Peyer's patch (tissue), 4 donors: ENCODE results near the gene HEMGN. TPM values are rescaled to one million over a fixed set of nuclear protein-coding genes. Genes with fewer than 3 reads are reported as not detected.
"Not testable (repeated sequence)": the region's sequence is repeated elsewhere in the genome, so short reads cannot be mapped to it uniquely, and the experiment has no call there.

Source experiments
- DNase-seq, 3 donors: peaks; one replicate each; pipeline ENCODE4 v3.0.0-alpha.2; 2017 to 2019
- H3K27ac ChIP-seq, 4 donors: fragments of 200-600 bp; sonication (generic); one replicate each; pipeline ENCODE4 v1.5.1; 2016 to 2019
- H3K27me3 ChIP-seq, 2 donors: fragments of 200-600 bp; sonication (generic); one replicate each; pipeline ENCODE4 v1.5.1; 2019
- H3K36me3 ChIP-seq, 3 donors: fragments of 200-600 bp; sonication (generic); one replicate each; pipeline ENCODE4 v1.5.1; 2016 to 2019
- H3K4me1 ChIP-seq, 4 donors: fragments of 200-600 bp; sonication (generic); one replicate each; pipeline ENCODE4 v1.5.1; 2016 to 2019
- H3K4me3 ChIP-seq, 4 donors: fragments of 200-600 bp; sonication (generic); 1 replicate in 3 of 4; 2 replicates in 1 of 4; pipeline ENCODE4 v1.5.1; 2016 to 2019; ENCODE audit warnings: mild to moderate bottlenecking in 1 of 4
- H3K9me3 ChIP-seq, 4 donors: fragments of 200-600 bp; sonication (generic); one replicate each; pipeline ENCODE4 v1.5.1; 2016 to 2019; ENCODE audit warnings: mild to moderate bottlenecking in 1 of 4
- CTCF ChIP-seq, 6 experiments: fragments of 450-650 bp in 4 of 6; fragments of 200-600 bp in 2 of 6; sonication (generic) in 1 of 6; IDR thresholded peaks; one replicate each; pipeline ENCODE4 v1.5.1; 2017 to 2019; ENCODE audit warnings: antibody characterized with exemption in 6 of 6, mild to moderate bottlenecking in 3 of 6, moderate library complexity in 1 of 6
- POLR2A ChIP-seq, 2 donors: fragments of 450-650 bp; IDR thresholded peaks; one replicate each; pipeline ENCODE4 v1.5.1; 2017; ENCODE audit warnings: antibody characterized with exemption in 2 of 2, mild to moderate bottlenecking in 2 of 2, moderate library complexity in 2 of 2
- total RNA-seq, 4 donors: library from RNA; depleted of rRNA; stranded (reverse); fragments of >200 nt; gene quantifications; one replicate each; pipeline ENCODE4 v1.1.0, GENCODE V29; 2016

Gene HEMGN
- total RNA-seq, 4 donors from 2014 or later: not detected

DNA sequence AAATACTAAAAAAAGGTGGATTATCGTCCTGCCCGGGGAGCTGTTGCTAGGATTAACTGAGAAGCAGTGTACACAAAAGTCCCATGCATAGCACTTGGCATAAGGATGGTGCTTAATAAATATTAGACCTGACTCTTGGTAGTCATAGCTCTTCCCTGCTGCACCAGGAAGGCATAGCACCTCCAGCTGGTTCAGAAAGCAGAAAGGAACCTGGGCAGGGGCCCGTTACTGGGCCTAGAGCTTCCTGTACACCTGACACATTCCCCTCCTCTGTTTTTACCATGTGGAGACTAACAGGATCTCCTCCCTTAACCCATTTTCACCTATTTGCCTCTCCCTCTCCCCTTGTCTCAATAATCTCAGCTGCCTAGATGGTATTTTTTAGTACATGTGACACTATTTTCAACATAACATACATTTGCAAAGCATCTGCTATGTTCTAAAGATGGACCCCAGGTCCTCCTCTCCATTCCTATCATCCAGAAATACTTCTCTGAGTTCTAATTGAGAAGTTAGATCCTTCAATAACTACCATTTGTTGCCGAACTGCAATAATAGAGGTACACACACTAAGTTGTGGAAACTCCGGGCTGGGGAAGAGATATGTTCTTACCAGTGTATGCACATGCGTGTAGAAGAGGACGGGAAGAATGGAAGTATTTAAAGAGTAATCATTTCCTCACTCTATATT, 42.0 kb upstream of the HEMGN start:
- H3K27ac ChIP-seq: no peak overlapping the region
- H3K4me1 ChIP-seq: peaks cover 3 to 6% (median 5%) of the 10 kb centered on the region in 4 donors
- no peak for DNase-seq
- H3K9me3 ChIP-seq: no peaks in the 10 kb centered on the region
- H3K4me3 ChIP-seq: no peak overlapping the region
- no peaks in the 10 kb centered on the region for H3K27me3 ChIP-seq
- no peak for TF ChIP-seq CTCF (IDR thresholded peaks at IDR 0.05)
- no peak for TF ChIP-seq POLR2A (IDR thresholded peaks at IDR 0.05)
- H3K36me3 ChIP-seq: no peaks in the 10 kb centered on the region

DNA sequence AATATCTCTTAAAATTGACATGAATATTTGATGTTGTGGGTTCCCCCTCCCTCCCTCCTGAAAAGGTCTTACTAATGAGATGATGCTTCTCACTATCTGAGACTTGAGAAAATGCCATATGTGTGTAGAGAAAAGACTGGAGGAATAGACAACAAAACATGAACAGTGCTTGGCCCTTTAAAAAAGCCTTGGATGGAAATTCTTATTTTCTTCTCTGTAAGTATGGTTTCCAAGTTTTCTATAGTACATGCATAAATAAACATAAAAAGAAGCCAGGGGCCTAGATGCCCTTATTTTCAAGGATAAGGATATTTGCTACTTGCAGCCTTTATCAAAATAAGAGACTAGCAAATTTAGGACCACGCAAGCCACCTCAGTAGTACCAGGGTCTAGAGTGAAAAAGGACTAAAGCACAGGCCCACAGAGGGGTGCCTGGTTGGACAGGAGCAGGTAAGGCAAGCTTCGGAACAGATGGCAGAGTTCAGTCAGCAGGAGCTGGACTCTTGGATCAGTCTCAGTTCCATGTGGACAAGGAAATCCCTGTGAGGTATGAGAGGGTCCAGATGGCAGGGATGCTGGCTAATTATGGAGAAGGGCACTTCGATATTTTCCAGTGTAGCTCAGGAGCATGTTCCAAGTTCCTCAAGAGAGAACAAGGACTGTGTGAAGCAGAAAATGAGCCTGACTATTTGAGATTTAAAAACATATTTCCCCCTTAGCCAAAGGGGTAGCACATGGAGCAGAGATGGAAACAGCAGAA, 40.6 kb upstream of the HEMGN start:
- H3K4me3 ChIP-seq: no peak overlapping the region
- no peaks in the 10 kb centered on the region for H3K36me3 ChIP-seq
- DNase-seq: no peak
- H3K27ac ChIP-seq: no peak overlapping the region
- no peaks in the 10 kb centered on the region for H3K27me3 ChIP-seq
- no peaks in the 10 kb centered on the region for H3K9me3 ChIP-seq
- peaks cover 3 to 6% (median 5%) of the 10 kb centered on the region in 4 donors for H3K4me1 ChIP-seq
- TF ChIP-seq POLR2A (IDR thresholded peaks at IDR 0.05) (no peak), CTCF (IDR thresholded peaks at IDR 0.05) (no peak)

DNA sequence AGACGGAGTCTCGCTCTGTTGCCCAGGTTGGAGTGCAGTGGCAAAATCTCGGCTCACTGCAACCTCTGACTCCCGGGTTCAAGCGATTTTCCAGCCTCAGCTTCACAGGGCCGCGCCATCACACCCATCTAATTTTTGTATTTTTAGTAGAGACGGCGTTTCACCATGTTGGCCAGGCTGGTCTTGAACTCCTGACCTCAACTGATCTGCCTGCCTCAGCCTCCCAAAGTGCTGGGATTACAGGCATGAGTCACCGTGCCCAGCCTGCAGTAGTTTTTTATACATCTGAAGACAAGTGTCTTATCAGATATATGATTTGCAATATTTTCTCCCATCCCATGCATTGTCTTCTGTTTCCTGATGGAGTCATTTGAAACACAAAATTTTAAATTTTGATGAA, 38.7 kb upstream of the HEMGN start:
- H3K27ac ChIP-seq, H3K4me1 ChIP-seq, H3K9me3 ChIP-seq, H3K36me3 ChIP-seq, DNase-seq, H3K4me3 ChIP-seq, H3K27me3 ChIP-seq: not testable (repeated sequence)

DNA sequence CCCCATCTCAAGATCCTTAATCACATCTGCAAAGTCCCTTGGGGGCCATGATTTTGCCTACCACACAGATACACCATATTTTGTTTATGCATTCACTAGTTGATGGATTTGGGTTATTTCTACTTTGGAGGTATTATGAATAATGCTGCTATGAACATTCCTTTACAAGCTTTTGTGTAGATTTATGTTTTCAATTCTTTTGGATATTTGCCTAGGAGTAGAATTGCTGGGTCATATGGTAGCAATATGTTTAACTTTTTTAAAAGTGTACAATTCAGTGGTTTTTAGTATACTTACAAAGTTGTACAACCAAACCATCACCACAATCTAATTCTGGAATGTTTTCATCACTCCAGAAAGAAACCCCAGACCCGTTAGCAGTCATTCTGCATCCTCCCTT, 37.4 kb upstream of the HEMGN start:
- Histone ChIP-seq H3K4me1 (no peaks in the 10 kb centered on the region), H3K27me3 (no peaks in the 10 kb centered on the region), H3K36me3 (no peaks in the 10 kb centered on the region), H3K4me3 (no peak overlapping the region), H3K9me3 (no peaks in the 10 kb centered on the region), H3K27ac (no peak overlapping the region)
- no peak for DNase-seq
- TF ChIP-seq POLR2A (IDR thresholded peaks at IDR 0.05) (no peak), CTCF (IDR thresholded peaks at IDR 0.05) (no peak)

GRCh38 chr9:97972753-97973152, 34.8 kb upstream of the HEMGN start:
- H3K4me1 ChIP-seq: no peaks in the 10 kb centered on the region
- no peak overlapping the region for H3K4me3 ChIP-seq
- H3K9me3 ChIP-seq: no peaks in the 10 kb centered on the region
- no peak for DNase-seq
- no peak overlapping the region for H3K27ac ChIP-seq
- H3K36me3 ChIP-seq: no peaks in the 10 kb centered on the region
- TF ChIP-seq CTCF (IDR thresholded peaks at IDR 0.05): no peak
- TF ChIP-seq POLR2A (IDR thresholded peaks at IDR 0.05): no peak
- no peaks in the 10 kb centered on the region for H3K27me3 ChIP-seq

- DNase-seq: no peak
- no peaks in the 10 kb centered on the region for H3K27me3 ChIP-seq
- TF ChIP-seq POLR2A (IDR thresholded peaks at IDR 0.05) (no peak), CTCF (IDR thresholded peaks at IDR 0.05) (no peak)
- H3K27ac ChIP-seq: no peak overlapping the region
- H3K4me3 ChIP-seq: no peak overlapping the region
- no peaks in the 10 kb centered on the region for H3K36me3 ChIP-seq
- no peaks in the 10 kb centered on the region for H3K9me3 ChIP-seq
- H3K4me1 ChIP-seq: no peaks in the 10 kb centered on the region
Observed at GRCh38 chr9:97970165-97970564, 32.2 kb upstream of the HEMGN start.
